Retina (tissue), 1 donor: Measurements from ENCODE around the gene CST7.

Source experiments
- DNase-seq: peaks from one replicate; pipeline ENCODE4 v3.0.0-alpha.2; 2016

The CST7 gene

DNA sequence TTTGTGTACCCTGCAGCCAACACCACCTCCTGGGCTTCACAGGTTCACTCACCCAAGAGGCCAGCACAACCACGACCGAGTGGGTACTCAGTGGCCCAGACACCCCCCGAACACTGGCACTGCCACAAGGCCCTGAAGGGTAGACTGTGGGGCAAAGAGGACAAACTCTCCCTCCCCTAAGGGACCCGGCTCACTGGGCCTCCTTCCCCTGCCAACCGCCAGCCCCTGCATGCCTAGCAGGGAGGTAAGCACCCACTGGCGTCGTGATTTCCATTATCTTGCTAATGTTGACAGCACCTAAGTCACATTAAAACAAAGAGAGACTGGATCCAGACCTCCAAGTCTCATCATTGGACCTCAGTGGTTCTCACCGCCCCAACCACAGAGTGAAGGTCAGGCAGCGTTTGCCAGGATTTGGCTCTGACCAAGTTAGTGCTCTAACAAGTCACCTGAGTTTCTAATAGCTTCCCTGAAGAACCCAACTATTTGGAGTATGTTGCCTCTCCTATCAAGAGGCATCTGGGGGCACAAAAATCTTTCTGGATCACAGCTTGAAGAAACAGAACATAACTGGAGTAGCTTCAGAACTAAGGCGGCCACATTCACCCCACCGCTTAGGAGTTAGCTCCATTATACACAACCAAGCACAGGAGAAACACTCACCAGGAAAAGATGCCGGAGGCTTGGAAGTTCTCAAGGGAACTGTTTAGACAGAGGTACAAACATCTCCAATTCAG is 57.5 kb downstream of the CST7 start:
- DNase-seq, result no peak

DNA sequence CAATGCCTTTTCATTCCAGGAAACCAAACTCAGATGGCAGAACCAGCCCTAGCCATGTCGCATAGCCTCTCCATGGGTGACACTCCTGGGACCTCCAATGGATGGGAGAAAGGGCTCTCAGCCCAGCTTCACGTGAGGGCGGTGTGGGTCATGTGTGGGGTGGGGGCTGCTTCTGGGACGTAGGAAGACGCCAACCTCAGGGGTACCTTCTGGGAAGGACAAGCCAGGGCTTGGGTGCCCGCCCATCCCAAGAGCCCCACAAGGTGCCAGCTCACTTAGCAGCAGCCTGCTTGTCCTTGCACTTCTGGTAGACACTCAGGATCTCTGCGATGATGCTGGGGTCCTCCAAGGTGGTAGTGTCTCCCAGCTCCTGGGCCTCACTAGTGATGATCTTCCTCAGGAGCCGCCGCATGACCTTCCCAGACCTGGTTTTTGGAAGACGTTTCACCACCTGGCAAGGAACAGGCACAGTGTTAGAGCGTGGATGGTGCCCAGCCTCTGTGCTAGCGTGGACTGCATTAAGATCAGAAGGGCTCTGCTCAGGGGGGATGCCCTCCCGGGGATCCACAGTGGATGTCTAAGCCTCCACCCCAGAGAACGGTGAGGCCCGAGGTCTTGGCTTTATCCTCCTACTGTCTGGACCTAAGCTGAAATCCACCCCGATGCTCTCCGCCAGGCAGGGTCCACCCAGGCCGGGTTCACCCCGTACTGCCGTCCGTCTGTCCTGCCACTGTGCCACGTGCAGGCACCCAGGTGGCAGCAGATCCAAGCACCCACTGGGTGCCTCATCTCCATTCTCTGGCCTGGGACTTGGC is 58.6 kb downstream of the CST7 start:
- no peak for DNase-seq

DNA sequence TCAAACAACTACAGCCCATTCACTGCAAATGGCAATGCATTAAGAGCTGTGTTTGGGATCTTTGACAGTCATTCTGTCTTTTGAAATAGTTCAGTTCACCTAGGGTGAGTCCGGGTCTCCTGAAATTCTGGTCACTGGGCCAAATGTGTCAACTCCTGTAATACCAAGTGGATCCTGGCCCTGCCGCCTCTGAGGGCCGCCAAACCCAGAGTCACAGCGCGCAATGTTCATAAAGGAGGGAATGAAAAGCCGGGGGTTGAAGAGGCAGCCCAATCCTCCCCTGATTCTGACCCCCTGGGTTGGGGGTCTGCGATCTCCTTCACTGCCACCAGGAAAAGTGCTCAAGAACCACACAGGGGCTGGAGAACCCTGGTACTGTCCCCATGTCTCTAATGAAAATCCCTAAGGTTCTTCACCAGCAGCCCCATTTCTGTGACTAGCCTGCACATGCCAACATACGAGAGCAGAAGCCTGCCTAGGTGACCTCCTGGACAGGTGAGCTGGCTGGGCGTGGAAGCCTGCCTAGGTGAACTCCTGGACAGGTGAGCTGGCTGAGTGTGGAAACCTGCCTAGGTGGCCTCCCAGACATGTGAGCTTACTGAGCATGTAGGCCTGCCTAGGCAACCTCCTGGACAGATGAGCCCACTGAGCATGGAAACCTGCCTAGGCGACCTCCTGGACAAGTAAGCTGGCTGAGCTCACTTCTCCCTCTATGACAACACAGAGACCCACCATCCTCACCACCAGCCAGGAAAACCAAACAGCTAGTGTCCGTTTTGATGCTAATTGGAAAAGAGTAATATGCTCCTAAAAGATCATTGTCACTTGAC is 59.5 kb downstream of the CST7 start:
- DNase-seq, result no peak
